ENCODE data around the gene HOXA3. TPM values are rescaled to one million over a fixed set of nuclear protein-coding genes. Genes with fewer than 3 reads are reported as not detected.

HOXA3 gene
- total RNA-seq, 1 experiment from 2014 or later: not detected

DNA sequence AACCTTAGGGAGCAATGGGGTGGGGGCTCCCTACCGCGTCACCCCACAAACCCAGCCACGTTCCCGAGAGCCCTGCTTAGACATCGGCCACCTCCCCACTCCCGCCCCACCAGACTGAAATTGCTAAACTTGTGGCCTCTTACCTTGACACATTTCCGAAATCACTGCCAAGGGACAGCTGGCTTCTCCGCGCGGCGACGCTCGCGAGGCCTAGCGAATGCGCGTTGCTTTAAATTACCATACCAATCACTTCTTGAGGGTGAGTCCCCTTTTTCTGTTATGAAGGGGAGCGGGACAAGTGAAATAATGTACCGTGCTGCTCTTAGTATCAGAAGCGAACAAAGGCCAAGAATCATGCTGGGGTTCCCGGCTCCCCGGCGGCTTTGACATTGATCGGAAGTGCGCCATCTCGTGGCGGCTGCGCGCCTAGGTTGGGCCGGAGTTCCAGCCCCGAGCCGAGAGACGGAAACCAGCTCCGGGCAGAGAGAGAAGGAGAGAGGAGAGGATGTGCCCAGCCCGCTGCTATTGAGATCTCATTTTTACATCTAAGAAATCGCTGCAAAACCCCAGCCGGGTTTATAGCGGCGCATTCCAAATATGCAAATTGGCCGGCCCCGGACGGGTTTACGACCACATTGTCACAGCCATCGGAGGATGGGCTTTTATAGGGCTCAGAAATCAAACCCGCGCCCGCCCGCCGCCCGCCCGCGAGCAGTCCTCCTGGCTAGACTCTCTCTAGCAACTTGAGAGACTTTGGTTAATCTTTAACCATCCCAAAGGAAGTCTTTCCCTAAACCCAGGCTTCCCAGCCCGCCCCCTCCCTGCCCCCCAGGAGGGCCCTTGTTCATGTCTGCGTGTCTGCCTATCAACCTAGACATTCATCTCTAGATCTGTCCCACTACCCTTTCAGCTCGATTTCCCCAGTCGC, 27.4 kb upstream of the HOXA3 start:
- no peak overlapping the region for H4K5ac ChIP-seq (ENCODE audit: insufficient read length, low read depth, low read length)
- no peaks in the 10 kb centered on the region for H3K23me2 ChIP-seq (ENCODE audit: insufficient read length, low read depth, low read length, poor library complexity, severe bottlenecking)
- no peaks in the 10 kb centered on the region; a peak in 3 of 7 replicates for H3K36me3 Mint-ChIP-seq (ENCODE audit: insufficient read depth in 1 of 3, low read depth in 3 of 3)
- H3K4me3 Mint-ChIP-seq: no peak overlapping the region; a peak in 1 of 5 replicates
- H3K4me1 ChIP-seq (ENCODE audit: insufficient read depth, low read length): no peaks in the 10 kb centered on the region
- no peaks in the 10 kb centered on the region for H3K9me3 ChIP-seq (ENCODE audit: control insufficient read depth, low read depth, low read length)
- peaks cover 100% of the 10 kb centered on the region for H3K27me3 Mint-ChIP-seq (ENCODE audit: low read depth)
- H3K27ac Mint-ChIP-seq: no peak overlapping the region
- H3K79me2 ChIP-seq (ENCODE audit: insufficient read depth, low read length): no peaks in the 10 kb centered on the region
- TF ChIP-seq, protein P1, sequence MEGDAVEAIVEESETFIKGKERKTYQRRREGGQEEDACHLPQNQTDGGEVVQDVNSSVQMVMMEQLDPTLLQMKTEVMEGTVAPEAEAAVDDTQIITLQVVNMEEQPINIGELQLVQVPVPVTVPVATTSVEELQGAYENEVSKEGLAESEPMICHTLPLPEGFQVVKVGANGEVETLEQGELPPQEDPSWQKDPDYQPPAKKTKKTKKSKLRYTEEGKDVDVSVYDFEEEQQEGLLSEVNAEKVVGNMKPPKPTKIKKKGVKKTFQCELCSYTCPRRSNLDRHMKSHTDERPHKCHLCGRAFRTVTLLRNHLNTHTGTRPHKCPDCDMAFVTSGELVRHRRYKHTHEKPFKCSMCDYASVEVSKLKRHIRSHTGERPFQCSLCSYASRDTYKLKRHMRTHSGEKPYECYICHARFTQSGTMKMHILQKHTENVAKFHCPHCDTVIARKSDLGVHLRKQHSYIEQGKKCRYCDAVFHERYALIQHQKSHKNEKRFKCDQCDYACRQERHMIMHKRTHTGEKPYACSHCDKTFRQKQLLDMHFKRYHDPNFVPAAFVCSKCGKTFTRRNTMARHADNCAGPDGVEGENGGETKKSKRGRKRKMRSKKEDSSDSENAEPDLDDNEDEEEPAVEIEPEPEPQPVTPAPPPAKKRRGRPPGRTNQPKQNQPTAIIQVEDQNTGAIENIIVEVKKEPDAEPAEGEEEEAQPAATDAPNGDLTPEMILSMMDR (conservative IDR thresholded peaks at IDR 0.05): peak; percentile 96
- H3K4ac ChIP-seq (ENCODE audit: low read depth, low read length): no peak overlapping the region
- H2BK5ac ChIP-seq (ENCODE audit: insufficient read length, low read length): no peak overlapping the region
- H3K4me1 Mint-ChIP-seq: peaks cover 4 to 18% of the 10 kb centered on the region in 2 experiments
- WGBS (ENCODE audit: extremely low coverage, insufficient read length, low lambda C conversion rate): no CpG with 5 or more reads among the region's 56 CpGs
- no peak overlapping the region for H2BK20ac ChIP-seq (ENCODE audit: low read depth, low read length, poor library complexity, severe bottlenecking)
- no peak overlapping the region for H4K8ac ChIP-seq (replicated peaks; ENCODE audit: insufficient read length, low read depth, low read length)
- no peak overlapping the region for H2BK120ac ChIP-seq (ENCODE audit: low read depth, low read length, poor library complexity, severe bottlenecking)
- peaks cover 2 to 14% of the 10 kb centered on the region in 2 experiments; a peak in 1 of 5 replicates for H3K9me3 Mint-ChIP-seq
- H3K14ac ChIP-seq (ENCODE audit: insufficient read depth, low read length): no peak overlapping the region
- H2BK12ac ChIP-seq (ENCODE audit: insufficient read length, low read depth, low read length): no peak overlapping the region
- H3K27me3 ChIP-seq (ENCODE audit: insufficient read depth, low read length): peaks cover 97% of the 10 kb centered on the region
- DNase-seq: peak; percentile 83
- no peak overlapping the region for H3K9ac ChIP-seq (ENCODE audit: extremely low read depth, insufficient read length, low read length)
- H4K20me1 ChIP-seq (ENCODE audit: control insufficient read depth, insufficient read depth, insufficient read length): no peaks in the 10 kb centered on the region
- no peak overlapping the region for H3K18ac ChIP-seq (ENCODE audit: insufficient read length, low read depth, low read length)
- H3K79me1 ChIP-seq (ENCODE audit: insufficient read depth, low read depth, low read length, poor library complexity, severe bottlenecking): no peaks in the 10 kb centered on the region
- H3K56ac ChIP-seq (ENCODE audit: insufficient read length, low read depth, low read length): no peak overlapping the region
- H2AK5ac ChIP-seq (ENCODE audit: insufficient read length, low read length): no peak overlapping the region
- no peak overlapping the region for H4K91ac ChIP-seq (ENCODE audit: insufficient read length, low read depth, low read length)
- H2BK15ac ChIP-seq (ENCODE audit: low read depth, low read length): no peak overlapping the region
- no peak overlapping the region for H2AFZ ChIP-seq (ENCODE audit: low read length)
- H3K27ac ChIP-seq (ENCODE audit: insufficient read length, low read depth, low read length): no peak overlapping the region
- H3K23ac ChIP-seq (ENCODE audit: insufficient read length, low read depth, low read length): no peak overlapping the region
- no peak overlapping the region for H3T11ph ChIP-seq (ENCODE audit: low read length)
- peak overlapping the region; percentile 12 for H3K4me2 ChIP-seq (ENCODE audit: insufficient read depth, insufficient read length, low read length)

Data from H9 (cell line).